Glomerular visceral epithelial cell (primary cell): ENCODE data around the gene HBS1L.

Experiments
- DNase-seq: peaks from one replicate; pipeline ENCODE4 v3.0.0-alpha.2; 2016; ENCODE audit errors: extremely low spot score

Gene HBS1L

GRCh38 chr6:135002229-135002844, 52.3 kb downstream of the HBS1L start:
- peak; percentile 12 for DNase-seq

GRCh38 chr6:134999107-134999506, 55.5 kb downstream of the HBS1L start:
- no peak for DNase-seq

GRCh38 chr6:134997133-134997995, 57.3 kb downstream of the HBS1L start:
- no peak for DNase-seq

- DNase-seq, result no peak
Observed at GRCh38 chr6:134995536-134995935, 59.1 kb downstream of the HBS1L start.

- DNase-seq, result no peak
Observed at GRCh38 chr6:134994431-134994830, 60.2 kb downstream of the HBS1L start.

GRCh38 chr6:134992155-134992554, 62.5 kb downstream of the HBS1L start:
- no peak for DNase-seq

GRCh38 chr6:134990262-134990661, 64.4 kb downstream of the HBS1L start:
- DNase-seq, result no peak

- DNase-seq, result no peak
Observed at GRCh38 chr6:134984821-134985220, 69.8 kb downstream of the HBS1L start.

GRCh38 chr6:134983823-134984222, 70.8 kb downstream of the HBS1L start:
- no peak for DNase-seq

GRCh38 chr6:134982161-134982560, 72.5 kb downstream of the HBS1L start:
- DNase-seq, result no peak

- DNase-seq, result no peak
Observed at GRCh38 chr6:134980846-134981245, 73.8 kb downstream of the HBS1L start.

GRCh38 chr6:134979142-134979541, 75.5 kb downstream of the HBS1L start:
- no peak for DNase-seq

GRCh38 chr6:134974370-134974769, 80.3 kb downstream of the HBS1L start:
- DNase-seq, result no peak

- no peak for DNase-seq
Observed at GRCh38 chr6:134967711-134968110, 86.9 kb downstream of the HBS1L start.

- no peak for DNase-seq
Observed at GRCh38 chr6:134964451-134965203, 90.0 kb downstream of the HBS1L start.

- DNase-seq, result no peak
Observed at GRCh38 chr6:134962421-134962820, 92.2 kb downstream of the HBS1L start.

- no peak for DNase-seq
Observed at GRCh38 chr6:134961366-134961765, 93.3 kb downstream of the HBS1L start.

GRCh38 chr6:134959603-134960002, 95.0 kb downstream of the HBS1L start:
- no peak for DNase-seq

GRCh38 chr6:134956676-134957075, 97.9 kb downstream of the HBS1L start:
- no peak for DNase-seq

GRCh38 chr6:134956032-134956431, 98.6 kb downstream of the HBS1L start:
- DNase-seq, result no peak

GRCh38 chr6:134954272-134955000, 100.2 kb downstream of the HBS1L start:
- no peak for DNase-seq
